Lower leg skin (tissue), 3 donors: ENCODE results near the gene TMEM163.

Experiments used
- POLR2A ChIP-seq, 2 donors: fragments of 450-650 bp; IDR thresholded peaks; one replicate each; pipeline ENCODE4 v1.6.1; 2016 to 2017; ENCODE audit warnings: antibody characterized with exemption in 2 of 2, mild to moderate bottlenecking in 1 of 2, moderate library complexity in 1 of 2
- TF ChIP-seq, protein P1 (sequence below), 3 donors: fragments of 450-650 bp; IDR thresholded peaks; one replicate each; pipeline ENCODE4 v1.5.1; 2016; ENCODE audit warnings: antibody characterized with exemption in 3 of 3, mild to moderate bottlenecking in 3 of 3, moderate library complexity in 2 of 3

GRCh38 chr2:134640494-134640893 is 78.3 kb downstream of the TMEM163 start:
- TF ChIP-seq, protein P1, sequence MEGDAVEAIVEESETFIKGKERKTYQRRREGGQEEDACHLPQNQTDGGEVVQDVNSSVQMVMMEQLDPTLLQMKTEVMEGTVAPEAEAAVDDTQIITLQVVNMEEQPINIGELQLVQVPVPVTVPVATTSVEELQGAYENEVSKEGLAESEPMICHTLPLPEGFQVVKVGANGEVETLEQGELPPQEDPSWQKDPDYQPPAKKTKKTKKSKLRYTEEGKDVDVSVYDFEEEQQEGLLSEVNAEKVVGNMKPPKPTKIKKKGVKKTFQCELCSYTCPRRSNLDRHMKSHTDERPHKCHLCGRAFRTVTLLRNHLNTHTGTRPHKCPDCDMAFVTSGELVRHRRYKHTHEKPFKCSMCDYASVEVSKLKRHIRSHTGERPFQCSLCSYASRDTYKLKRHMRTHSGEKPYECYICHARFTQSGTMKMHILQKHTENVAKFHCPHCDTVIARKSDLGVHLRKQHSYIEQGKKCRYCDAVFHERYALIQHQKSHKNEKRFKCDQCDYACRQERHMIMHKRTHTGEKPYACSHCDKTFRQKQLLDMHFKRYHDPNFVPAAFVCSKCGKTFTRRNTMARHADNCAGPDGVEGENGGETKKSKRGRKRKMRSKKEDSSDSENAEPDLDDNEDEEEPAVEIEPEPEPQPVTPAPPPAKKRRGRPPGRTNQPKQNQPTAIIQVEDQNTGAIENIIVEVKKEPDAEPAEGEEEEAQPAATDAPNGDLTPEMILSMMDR (IDR thresholded peaks at IDR 0.05) = no peak
- TF ChIP-seq POLR2A (IDR thresholded peaks at IDR 0.05) = no peak
